BLaER1 (cell line): Measurements from ENCODE around the gene SAP30BP.
A peak's percentile ranks its signal among the peaks of the same experiment; 100 is the strongest.

Experiments
- H3K27ac ChIP-seq: shearing (Covaris generic); formaldehyde crosslinking; 2 replicates; pipeline ENCODE4 v1.8.1; 2022
- H3K27me3 ChIP-seq: shearing (Covaris generic); formaldehyde crosslinking; 2 replicates; pipeline ENCODE4 v1.8.1; 2022
- H3K36me3 ChIP-seq: shearing (Covaris generic); formaldehyde crosslinking; 2 replicates; pipeline ENCODE4 v1.8.1; 2022
- H3K4me1 ChIP-seq: shearing (Covaris generic); formaldehyde crosslinking; 2 replicates; pipeline ENCODE4 v1.8.1; 2022
- H3K4me2 ChIP-seq: shearing (Covaris generic); formaldehyde crosslinking; 2 replicates; pipeline ENCODE4 v1.8.1; 2022
- H3K4me3 ChIP-seq: shearing (Covaris generic); formaldehyde crosslinking; 2 replicates; pipeline ENCODE4 v1.8.1; 2022
- H3K9ac ChIP-seq: shearing (Covaris generic); formaldehyde crosslinking; 2 replicates; pipeline ENCODE4 v1.8.1; 2022
- H3K9me3 ChIP-seq: shearing (Covaris generic); formaldehyde crosslinking; 2 replicates; pipeline ENCODE4 v1.8.1; 2022
- H4K20me1 ChIP-seq: shearing (Covaris generic); formaldehyde crosslinking; 2 replicates; pipeline ENCODE4 v1.8.1; 2022
- Cebpa-rat ChIP-seq: shearing (Covaris generic); IDR thresholded peaks from 2 replicates; pipeline ENCODE4 v1.8.1; 2022

The SAP30BP gene

GRCh38 chr17:75721463-75722011 lies 54.4 kb downstream of the SAP30BP start:
- no peaks in the 10 kb centered on the region for H3K9me3 ChIP-seq
- peaks cover 4% of the 10 kb centered on the region; the same call in 1 of the 2 replicates for H4K20me1 ChIP-seq
- H3K4me3 ChIP-seq: peak overlapping the region; percentile 65
- H3K9ac ChIP-seq: no peak overlapping the region
- no peaks in the 10 kb centered on the region for H3K36me3 ChIP-seq
- H3K27me3 ChIP-seq: peaks cover 43% of the 10 kb centered on the region
- peak overlapping the region; percentile 92; the same call in 1 of the 2 replicates for H3K4me2 ChIP-seq
- H3K4me1 ChIP-seq: peaks cover 25% of the 10 kb centered on the region
- H3K27ac ChIP-seq: no peak overlapping the region
- no peak for TF ChIP-seq Cebpa-rat

- no peak overlapping the region for H3K4me2 ChIP-seq
- no peaks in the 10 kb centered on the region for H3K36me3 ChIP-seq
- H4K20me1 ChIP-seq: peaks cover 4% of the 10 kb centered on the region; the same call in 1 of the 2 replicates
- TF ChIP-seq Cebpa-rat: no peak
- H3K9me3 ChIP-seq: no peaks in the 10 kb centered on the region
- H3K27me3 ChIP-seq: peaks cover 43% of the 10 kb centered on the region
- H3K9ac ChIP-seq: no peak overlapping the region
- peaks cover 20% of the 10 kb centered on the region for H3K4me1 ChIP-seq
- no peak overlapping the region for H3K27ac ChIP-seq
- H3K4me3 ChIP-seq: no peak overlapping the region
These were observed 54.9 kb downstream of the SAP30BP start for GRCh38 chr17:75722076-75722475.

DNA sequence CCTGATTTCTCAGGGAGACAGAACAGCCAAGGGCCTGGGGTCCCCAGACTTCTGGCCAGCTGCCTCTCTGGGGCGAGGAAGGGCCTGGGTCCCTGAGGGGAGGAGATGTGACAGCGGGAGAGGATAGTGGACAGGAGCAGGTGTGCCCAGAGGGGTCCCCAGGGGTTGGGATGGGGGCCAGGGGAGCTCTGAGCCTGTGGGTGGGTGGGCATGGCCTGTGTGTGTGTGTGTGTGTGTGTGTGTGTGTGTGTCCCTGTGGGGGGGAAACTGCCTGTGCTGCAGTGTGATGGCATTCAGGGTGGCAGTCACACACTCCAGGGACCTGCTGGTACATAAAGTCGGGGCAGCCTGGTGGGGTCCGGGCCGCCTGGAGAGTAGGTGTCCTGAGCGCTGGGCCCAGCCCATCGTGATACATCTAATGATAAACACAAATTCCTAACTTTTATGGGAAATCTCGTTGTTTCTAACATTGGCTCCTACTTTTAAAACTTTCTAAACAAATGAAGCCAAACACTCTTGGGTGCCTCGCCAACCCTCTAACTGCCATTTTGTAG lies 55.5 kb downstream of the SAP30BP start:
- no peak overlapping the region for H3K4me2 ChIP-seq
- H3K36me3 ChIP-seq: no peaks in the 10 kb centered on the region
- H3K4me1 ChIP-seq: peaks cover 20% of the 10 kb centered on the region
- peaks cover 43% of the 10 kb centered on the region for H3K27me3 ChIP-seq
- no peaks in the 10 kb centered on the region for H3K9me3 ChIP-seq
- TF ChIP-seq Cebpa-rat: no peak
- H3K27ac ChIP-seq: no peak overlapping the region
- no peak overlapping the region for H3K4me3 ChIP-seq
- no peak overlapping the region for H3K9ac ChIP-seq
- H4K20me1 ChIP-seq: peaks cover 4% of the 10 kb centered on the region; the same call in 1 of the 2 replicates

DNA sequence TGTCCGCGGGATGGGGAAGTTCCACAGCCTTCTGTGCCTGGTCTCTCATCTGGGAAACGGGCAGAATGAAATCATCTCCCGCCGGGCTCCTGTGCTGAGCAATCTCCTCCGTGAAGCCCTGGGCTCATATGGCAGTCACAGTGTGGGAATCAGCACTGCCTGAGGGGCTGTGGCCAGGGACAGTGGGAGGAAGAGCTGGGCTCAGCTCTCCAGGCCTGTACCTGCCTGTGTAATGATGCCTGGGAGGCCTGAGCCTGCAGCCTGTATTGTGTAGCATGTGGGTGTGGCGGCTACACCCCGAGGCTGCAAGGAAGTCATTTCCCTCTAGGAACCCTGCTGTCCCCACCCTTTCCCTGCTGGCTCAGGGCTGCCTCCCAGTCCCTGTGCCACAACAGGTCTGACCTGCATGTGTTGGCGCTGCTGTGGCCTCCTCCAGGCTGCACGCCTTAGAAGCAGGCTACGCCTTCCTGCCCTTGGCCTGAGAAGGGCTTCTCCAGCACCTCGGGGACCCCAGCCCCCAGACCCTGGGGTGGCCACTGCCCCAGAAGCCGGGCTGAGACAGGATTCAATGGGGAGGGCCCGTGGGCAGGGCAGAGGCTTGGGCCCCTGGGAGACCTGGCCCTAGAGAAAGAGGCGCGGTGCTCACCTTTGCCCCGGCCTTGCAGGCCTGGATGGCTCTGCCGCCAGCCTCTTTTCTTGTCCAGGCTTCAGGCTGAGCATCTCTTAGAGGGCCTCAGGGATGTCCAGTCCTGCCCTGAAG lies 56.2 kb downstream of the SAP30BP start:
- H3K27ac ChIP-seq: no peak overlapping the region
- H3K36me3 ChIP-seq: no peaks in the 10 kb centered on the region
- TF ChIP-seq Cebpa-rat: no peak
- peaks cover 4% of the 10 kb centered on the region; the same call in 1 of the 2 replicates for H4K20me1 ChIP-seq
- peaks cover 20% of the 10 kb centered on the region for H3K4me1 ChIP-seq
- no peak overlapping the region for H3K4me3 ChIP-seq
- H3K9ac ChIP-seq: no peak overlapping the region
- no peak overlapping the region for H3K4me2 ChIP-seq
- H3K9me3 ChIP-seq: no peaks in the 10 kb centered on the region
- H3K27me3 ChIP-seq: peaks cover 41% of the 10 kb centered on the region

DNA sequence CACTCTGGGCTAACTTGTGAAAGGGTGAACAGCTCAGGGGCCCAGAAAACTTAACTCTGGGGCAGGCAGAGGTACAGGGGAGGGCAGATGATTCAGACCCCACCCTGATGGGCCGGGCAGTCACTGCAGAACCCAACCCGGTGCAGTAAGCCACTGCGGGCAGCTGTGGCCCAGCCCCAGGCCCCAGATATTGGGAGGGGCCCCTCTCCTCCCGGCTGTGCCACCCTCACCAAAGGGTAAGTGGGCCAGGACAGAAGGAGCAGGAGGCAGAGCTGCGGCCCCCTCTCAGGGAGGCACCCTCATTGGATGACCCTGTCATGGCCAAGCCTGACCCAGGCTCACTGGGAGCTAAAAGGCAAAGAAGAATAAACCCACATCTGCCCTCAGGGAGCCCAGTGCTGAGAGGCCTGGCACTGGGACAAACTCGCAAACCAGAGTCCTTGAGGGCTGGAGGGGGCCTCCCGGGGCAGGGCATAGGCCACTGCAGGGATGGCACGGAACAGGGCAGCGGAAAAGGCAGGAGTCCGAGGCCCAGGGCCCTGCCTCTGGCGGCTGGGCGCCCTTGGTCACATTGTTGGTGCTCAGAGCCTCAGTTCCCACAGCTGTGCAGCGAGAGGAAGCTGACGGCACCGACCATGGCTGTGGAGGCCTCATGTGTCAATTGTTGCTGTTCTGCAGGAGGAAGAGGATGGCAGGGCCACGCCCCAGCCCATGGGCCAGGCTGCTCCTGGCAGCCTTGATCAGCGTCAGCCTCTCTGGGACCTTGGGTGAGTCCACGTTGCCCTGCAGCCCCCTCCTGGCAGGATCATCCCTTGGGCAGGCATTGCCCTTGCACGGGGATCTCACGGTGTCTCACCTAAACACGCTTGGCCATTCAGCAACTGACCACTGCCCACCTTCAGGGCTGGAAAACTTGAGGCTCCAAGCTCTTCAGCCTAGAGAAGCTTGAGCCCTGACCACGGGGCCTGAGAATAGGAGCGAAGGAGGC lies 57.2 kb downstream of the SAP30BP start:
- no peak overlapping the region for H3K27ac ChIP-seq
- H3K9me3 ChIP-seq: no peaks in the 10 kb centered on the region
- H3K36me3 ChIP-seq: no peaks in the 10 kb centered on the region
- H3K4me3 ChIP-seq: no peak overlapping the region
- peak overlapping the region; percentile 30; the same call in 1 of the 2 replicates for H3K4me2 ChIP-seq
- peaks cover 32% of the 10 kb centered on the region for H3K27me3 ChIP-seq
- H4K20me1 ChIP-seq: peaks cover 4% of the 10 kb centered on the region; the same call in 1 of the 2 replicates
- H3K9ac ChIP-seq: no peak overlapping the region
- H3K4me1 ChIP-seq: peaks cover 20% of the 10 kb centered on the region
- TF ChIP-seq Cebpa-rat: no peak

DNA sequence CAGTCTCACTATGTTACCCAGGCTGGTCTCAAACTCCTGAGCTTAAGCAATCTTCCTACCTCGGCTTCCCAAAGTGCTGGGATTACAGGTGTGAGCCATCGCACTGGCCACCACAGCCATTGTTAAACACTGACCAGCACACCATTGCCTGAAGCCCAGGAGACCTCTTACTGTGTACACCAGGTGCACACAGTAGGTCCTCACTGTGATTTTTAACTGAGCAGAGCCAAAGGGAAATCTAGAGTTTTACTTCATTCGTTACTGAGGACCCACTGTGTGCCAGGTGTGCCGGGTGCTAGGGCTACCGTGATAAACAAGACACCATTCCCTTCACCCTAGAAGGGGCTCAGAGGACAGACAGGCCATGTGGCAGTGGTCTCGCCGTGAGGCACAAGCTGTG lies 58.4 kb downstream of the SAP30BP start:
- H4K20me1 ChIP-seq: peaks cover 4% of the 10 kb centered on the region; the same call in 1 of the 2 replicates
- TF ChIP-seq Cebpa-rat: no peak
- H3K36me3 ChIP-seq: no peaks in the 10 kb centered on the region
- H3K4me2 ChIP-seq: no peak overlapping the region
- H3K9ac ChIP-seq: no peak overlapping the region
- H3K4me1 ChIP-seq: peaks cover 25% of the 10 kb centered on the region
- no peak overlapping the region for H3K27ac ChIP-seq
- H3K9me3 ChIP-seq: no peaks in the 10 kb centered on the region
- H3K27me3 ChIP-seq: peaks cover 20% of the 10 kb centered on the region
- no peak overlapping the region for H3K4me3 ChIP-seq

- H3K9ac ChIP-seq: no peak overlapping the region
- no peaks in the 10 kb centered on the region for H3K36me3 ChIP-seq
- no peak overlapping the region for H3K27ac ChIP-seq
These were observed 60.3 kb downstream of the SAP30BP start for GRCh38 chr17:75727391-75727790.

DNA sequence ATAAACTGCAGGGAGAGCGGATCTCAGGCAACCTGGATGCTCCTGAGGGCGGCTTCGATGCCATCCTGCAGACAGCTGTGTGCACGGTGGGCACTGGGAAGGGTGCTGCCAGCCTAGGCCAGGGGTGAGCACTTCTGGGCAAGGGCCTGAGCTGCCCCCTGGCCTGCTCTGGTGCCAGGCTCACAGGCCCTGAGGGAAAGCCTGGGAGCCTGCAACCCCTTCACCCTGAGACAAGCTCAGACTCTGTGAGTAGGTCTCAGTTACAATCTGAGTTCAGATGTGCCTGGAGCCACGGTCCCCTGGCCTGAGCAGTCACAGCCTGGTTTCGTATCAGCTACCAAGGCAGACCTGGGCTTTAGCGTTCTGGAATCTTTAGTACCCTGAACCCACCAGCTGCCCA lies 62.2 kb downstream of the SAP30BP start:
- TF ChIP-seq Cebpa-rat: no peak
- Histone ChIP-seq H3K4me2 (no peak overlapping the region; the same call in 1 of the 2 replicates), H3K9me3 (no peaks in the 10 kb centered on the region), H4K20me1 (no peaks in the 10 kb centered on the region), H3K4me3 (no peak overlapping the region), H3K4me1 (peaks cover 16% of the 10 kb centered on the region), H3K9ac (no peak overlapping the region), H3K27me3 (no peaks in the 10 kb centered on the region), H3K36me3 (no peaks in the 10 kb centered on the region), H3K27ac (no peak overlapping the region)

More at GRCh38 chr17:75727391-75727790, 60.3 kb downstream of the SAP30BP start:
- no peaks in the 10 kb centered on the region for H3K9me3 ChIP-seq
- no peak overlapping the region for H3K4me3 ChIP-seq
- H4K20me1 ChIP-seq: no peaks in the 10 kb centered on the region
- H3K4me2 ChIP-seq: no peak overlapping the region
- peaks cover 18% of the 10 kb centered on the region for H3K4me1 ChIP-seq
- no peak for TF ChIP-seq Cebpa-rat
- H3K27me3 ChIP-seq: peaks cover 1% of the 10 kb centered on the region; the same call in 1 of the 2 replicates

DNA sequence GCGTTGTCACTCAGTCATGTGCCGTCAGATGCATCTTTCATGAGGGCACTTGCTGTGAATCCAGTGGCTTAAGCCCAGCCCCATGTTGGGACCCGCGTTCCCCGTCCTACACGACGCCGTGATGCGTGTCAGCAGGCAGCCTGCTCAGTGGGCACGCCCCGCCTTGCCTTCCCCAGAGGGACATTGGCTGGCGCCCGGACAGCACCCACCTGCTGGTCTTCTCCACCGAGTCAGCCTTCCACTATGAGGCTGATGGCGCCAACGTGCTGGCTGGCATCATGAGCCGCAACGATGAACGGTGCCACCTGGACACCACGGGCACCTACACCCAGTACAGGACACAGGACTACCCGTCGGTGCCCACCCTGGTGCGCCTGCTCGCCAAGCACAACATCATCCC lies 62.9 kb downstream of the SAP30BP start:
- Histone ChIP-seq H3K4me1 (peaks cover 17% of the 10 kb centered on the region), H3K9me3 (no peaks in the 10 kb centered on the region), H3K27ac (no peak overlapping the region), H3K4me2 (peak overlapping the region; percentile 24), H3K4me3 (no peak overlapping the region), H3K36me3 (no peaks in the 10 kb centered on the region), H3K9ac (no peak overlapping the region), H4K20me1 (no peaks in the 10 kb centered on the region), H3K27me3 (no peaks in the 10 kb centered on the region)
- no peak for TF ChIP-seq Cebpa-rat
